GM23338 (cell line): ENCODE results near the gene CHAD. TPM values are rescaled to one million over a fixed set of nuclear protein-coding genes. Genes with fewer than 3 reads are reported as not detected.
A peak's percentile ranks its signal among the peaks of the same experiment; 100 is the strongest.

Experiments
- ATAC-seq: fragments of 200-7000 bp; cut with Tn5 transposase; 3 replicates; pipeline ENCODE4 v1.9.1; 2020
- DNase-seq: peaks from one replicate; pipeline ENCODE4 v3.0.0-alpha.2; 2015; ENCODE audit warnings: low spot score
- H2AFZ ChIP-seq: fragments of 200-600 bp; sonication (generic); 2 replicates; pipeline ENCODE4 v1.8.0; 2016; ENCODE audit warnings: antibody characterized with exemption, mild to moderate bottlenecking, moderate library complexity
- H3F3A ChIP-seq: fragments of 200-600 bp; sonication (generic); replicated peaks from 2 replicates; pipeline ENCODE4 v1.8.0; 2017; ENCODE audit warnings: antibody characterized with exemption, mixed run types, low read depth
- H3K27ac ChIP-seq: fragments of 200-600 bp; sonication (generic); 2 replicates; pipeline ENCODE4 v1.6.1; 2016; ENCODE audit warnings: low read depth
- H3K27me3 ChIP-seq: fragments of 200-600 bp; sonication (generic); 2 replicates; pipeline ENCODE4 v1.8.0; 2016; ENCODE audit warnings: mild to moderate bottlenecking, mixed run types, moderate library complexity; ENCODE audit not compliant: insufficient read depth
- H3K36me3 ChIP-seq: fragments of 200-600 bp; sonication (generic); 2 replicates; pipeline ENCODE4 v1.8.0; 2016; ENCODE audit warnings: mild to moderate bottlenecking; ENCODE audit not compliant: insufficient read depth
- H3K4me1 ChIP-seq: fragments of 200-600 bp; sonication (generic); 2 replicates; pipeline ENCODE4 v1.8.0; 2016; ENCODE audit warnings: mild to moderate bottlenecking, moderate library complexity; ENCODE audit not compliant: insufficient read depth
- H3K4me2 ChIP-seq: fragments of 200-600 bp; sonication (generic); 2 replicates; pipeline ENCODE4 v1.7.1; 2017; ENCODE audit warnings: mixed run types
- H3K4me3 ChIP-seq: fragments of 200-600 bp; sonication (generic); 2 replicates; pipeline ENCODE4 v1.6.1; 2016; ENCODE audit warnings: mixed run types
- H3K79me2 ChIP-seq: fragments of 200-600 bp; sonication (generic); replicated peaks from 2 replicates; pipeline ENCODE4 v1.8.0; 2017; ENCODE audit warnings: mild to moderate bottlenecking; ENCODE audit not compliant: insufficient read depth
- H3K9me2 ChIP-seq: fragments of 200-600 bp; sonication (generic); 2 replicates; pipeline ENCODE4 v1.8.0; 2017; ENCODE audit not compliant: insufficient read depth
- H4K20me1 ChIP-seq: fragments of 200-600 bp; sonication (generic); replicated peaks from 2 replicates; pipeline ENCODE4 v1.8.0; 2017; ENCODE audit warnings: mild to moderate bottlenecking; ENCODE audit not compliant: insufficient read depth
- H3K27ac Mint-ChIP-seq: 2 replicates; pipeline ENCODE4 v1.8.0; 2020; ENCODE audit warnings: inconsistent platforms, mild to moderate bottlenecking, moderate library complexity, mixed read lengths
- H3K27me3 Mint-ChIP-seq: 3 replicates; pipeline ENCODE4 v1.8.0; 2022; ENCODE audit warnings: low read depth, mild to moderate bottlenecking, moderate library complexity, mixed read lengths, inconsistent platforms; ENCODE audit not compliant: insufficient read depth, poor library complexity
- H3K36me3 Mint-ChIP-seq: 3 replicates; pipeline ENCODE4 v1.8.0; 2021; ENCODE audit warnings: low read depth, mild to moderate bottlenecking, inconsistent platforms, moderate library complexity, mixed read lengths
- H3K4me1 Mint-ChIP-seq: 3 replicates; pipeline ENCODE4 v1.8.0; 2020; ENCODE audit warnings: mild to moderate bottlenecking, inconsistent platforms, mixed read lengths
- H3K4me3 Mint-ChIP-seq: 3 replicates; pipeline ENCODE4 v1.8.0; 2021; ENCODE audit warnings: moderate library complexity, mild to moderate bottlenecking, inconsistent platforms, mixed read lengths
- H3K9me3 Mint-ChIP-seq: 3 replicates; pipeline ENCODE4 v1.8.0; 2020; ENCODE audit warnings: moderate library complexity, mild to moderate bottlenecking, inconsistent platforms, mixed read lengths
- CREB1 ChIP-seq: fragments of 250-450 bp; sonication (Bioruptor Pico); IDR thresholded peaks from 2 replicates; pipeline ENCODE4 v1.5.0; 2020; ENCODE audit warnings: low read depth, mild to moderate bottlenecking, moderate library complexity
- CTCF ChIP-seq, 2 experiments: fragments of 200-600 bp in 1 of 2; sonication (generic) in 1 of 2; conservative IDR thresholded peaks; 2 replicates each; pipeline versions ENCODE4 v1.5.1 to v1.6.1; 2016 to 2017; ENCODE audit warnings: antibody characterized with exemption in 2 of 2, low read depth in 2 of 2, mild to moderate bottlenecking in 2 of 2, moderate library complexity in 1 of 2
- ETS1 ChIP-seq: IDR thresholded peaks from 2 replicates; pipeline ENCODE4 v1.6.1; 2016; ENCODE audit warnings: antibody characterized with exemption
- EZH2 ChIP-seq: fragments of 200-600 bp; sonication (generic); IDR thresholded peaks from one replicate; pipeline ENCODE4 v1.8.0; 2017; ENCODE audit warnings: antibody characterized with exemption, mild to moderate bottlenecking, low read depth; ENCODE audit not compliant: unreplicated experiment
- EZH2phosphoT487 ChIP-seq: fragments of 200-600 bp; sonication (generic); IDR thresholded peaks from one replicate; pipeline ENCODE4 v1.8.1; 2018; ENCODE audit warnings: antibody characterized with exemption; ENCODE audit not compliant: unreplicated experiment
- JUNB ChIP-seq: IDR thresholded peaks from one replicate; pipeline ENCODE4 v1.6.1; 2016; ENCODE audit warnings: antibody characterized with exemption; ENCODE audit not compliant: unreplicated experiment
- NANOG ChIP-seq: IDR thresholded peaks from 2 replicates; pipeline ENCODE4 v1.6.1; 2016; ENCODE audit warnings: antibody characterized with exemption, borderline replicate concordance
- POLR2AphosphoS5 ChIP-seq: IDR thresholded peaks from 2 replicates; pipeline ENCODE4 v1.6.1; 2016; ENCODE audit warnings: antibody characterized with exemption, low read depth
- REST ChIP-seq: IDR thresholded peaks from one replicate; pipeline ENCODE4 v1.6.1; 2018; ENCODE audit warnings: antibody characterized with exemption; ENCODE audit not compliant: unreplicated experiment
- ZNF114 ChIP-seq: fragments of 250-450 bp; sonication (Bioruptor Pico); IDR thresholded peaks from 2 replicates; pipeline ENCODE4 v1.5.0; 2020; ENCODE audit warnings: mild to moderate bottlenecking, moderate library complexity
- ZNF331 ChIP-seq: fragments of 250-450 bp; sonication (Bioruptor Pico); IDR thresholded peaks from 2 replicates; pipeline ENCODE4 v1.5.0; 2020; ENCODE audit warnings: low read depth, mild to moderate bottlenecking, moderate library complexity
- polyA plus RNA-seq: library from polyadenylated mRNA; unstranded; fragments of >200 nt; fragmentation: Nextera tagmentation; extraction: Ambion mirVana; gene quantifications from 2 replicates; pipeline ENCODE4 v1.2.1, GENCODE V29; 2016
- total RNA-seq: library from RNA; depleted of rRNA; stranded (reverse); fragments of >200 nt; shearing (Covaris generic); gene quantifications from 2 replicates; pipeline ENCODE4 v1.2.3, GENCODE V29; 2014

Gene CHAD
- total and polyA plus RNA-seq, 2 experiments from 2014 or later = 0.18 TPM; not detected in 1

- TF ChIP-seq REST (no peak), JUNB (no peak), POLR2AphosphoS5 (no peak), ZNF114 (CRISPR knock-in tag) (no peak), EZH2 (no peak), CREB1 (CRISPR knock-in tag) (no peak), ETS1 (no peak), EZH2phosphoT487 (no peak), CTCF (conservative IDR thresholded peaks at IDR 0.05; ENCODE audit: low read depth in 2 of 2) (no peak)
Observed at GRCh38 chr17:50470426-50470825, 1.7 kb upstream of the CHAD start (continued).

- Histone ChIP-seq H3K36me3 (no peaks in the 10 kb centered on the region), H4K20me1 (peaks cover 7% of the 10 kb centered on the region; the same call in 1 of the 2 replicates), H3K27me3 (peaks cover 34% of the 10 kb centered on the region), H2AFZ (no peak overlapping the region), H3K4me3 (peak overlapping the region; percentile 74), H3K4me2 (peak overlapping the region; percentile 95), H3K4me1 (peaks cover 16% of the 10 kb centered on the region; the same call in 1 of the 2 replicates), H3K27ac (no peak overlapping the region), H3K79me2 (no peaks in the 10 kb centered on the region), H3F3A (0 out of 2 replicates have a peak, but pooled peaks cover 4% of the 10 kb centered on the region), H3K9me2 (no peaks in the 10 kb centered on the region)
- H3K27ac Mint-ChIP-seq = no peak overlapping the region
- peaks cover 4% of the 10 kb centered on the region; the same call in 1 of the 3 replicates for H3K36me3 Mint-ChIP-seq
- DNase-seq = peak; percentile 31
- peaks cover 21% of the 10 kb centered on the region for H3K4me1 Mint-ChIP-seq
- H3K27me3 Mint-ChIP-seq = peaks cover 37% of the 10 kb centered on the region
- peak overlapping the region; percentile 61; the same call in 2 of the 3 replicates for H3K4me3 Mint-ChIP-seq
- H3K9me3 Mint-ChIP-seq = no peaks in the 10 kb centered on the region; the same call in 2 of the 3 replicates
- ATAC-seq = peak; percentile 18
- TF ChIP-seq NANOG (no peak), EZH2phosphoT487 (no peak), POLR2AphosphoS5 (no peak), CREB1 (CRISPR knock-in tag) (no peak), REST (no peak), ZNF114 (CRISPR knock-in tag) (no peak), ZNF331 (no peak)
Observed at GRCh38 chr17:50469671-50470305, 1.1 kb upstream of the CHAD start.
